Kidney (tissue), 14 donors: ENCODE measurements around the gene GATA2. TPM values are rescaled to one million over a fixed set of nuclear protein-coding genes. Genes with fewer than 3 reads are reported as not detected.

Experiments used
- DNase-seq, 5 donors: peaks; one replicate each; pipeline ENCODE4 v3.0.0-alpha.2; 2013 to 2020
- FAIRE-seq: peaks from 2 replicates; lab custom pipeline; 2012; peaks lifted over from hg19 to GRCh38; lab: Jason Lieb, UNC
- H3K27ac ChIP-seq, 2 donors: one replicate each; pipeline ENCODE4 v1.7.0; 2013; ENCODE audit warnings: low read depth in 2 of 2, low read length in 2 of 2, inconsistent platforms in 1 of 2
- H3K27me3 ChIP-seq: one replicate; pipeline ENCODE4 v1.7.1; 2013; ENCODE audit warnings: low read length, inconsistent platforms; ENCODE audit not compliant: control insufficient read depth, insufficient read depth
- H3K36me3 ChIP-seq, 3 donors: one replicate each; pipeline versions ENCODE4 v1.7.0 to v1.7.1; 2013; ENCODE audit warnings: low read length in 3 of 3, control low read depth in 1 of 3, inconsistent platforms in 1 of 3; ENCODE audit not compliant: insufficient read depth in 3 of 3, control insufficient read depth in 2 of 3
- H3K4me1 ChIP-seq, 3 donors: one replicate each; pipeline versions ENCODE4 v1.7.0 to v1.7.1; 2013; ENCODE audit warnings: low read length in 3 of 3, inconsistent platforms in 1 of 3, low read depth in 1 of 3; ENCODE audit not compliant: control insufficient read depth in 2 of 3, insufficient read depth in 2 of 3
- H3K4me3 ChIP-seq, 3 donors: one replicate each; pipeline versions ENCODE4 v1.7.0 to v1.8.1; 2013; ENCODE audit warnings: low read length in 3 of 3, control low read depth in 1 of 3, inconsistent platforms in 1 of 3
- H3K9ac ChIP-seq, 3 donors: one replicate each; pipeline versions ENCODE4 v1.7.0 to v1.7.1; 2013; ENCODE audit warnings: low read length in 3 of 3, control low read depth in 1 of 3, inconsistent platforms in 1 of 3
- H3K9me3 ChIP-seq, 3 donors: one replicate each; pipeline versions ENCODE4 v1.7.0 to v1.7.1; 2013; ENCODE audit warnings: low read length in 3 of 3, control low read depth in 1 of 3, inconsistent platforms in 1 of 3; ENCODE audit not compliant: control insufficient read depth in 2 of 3, insufficient read depth in 1 of 3
- intact Hi-C: fragments of 100-400 bp; cut with DNase I; formaldehyde crosslinking; loops from one replicate; pipeline ENCODE4 v1.11.1; 2022
- polyA plus RNA-seq: library from polyadenylated mRNA; stranded (reverse); fragments of 350-450 nt; fragmentation: Illumina TruSeq; extraction: RNeasy Lipid Tissue Mini Kit (QIAGEN cat#74804); gene quantifications from one replicate; pipeline ENCODE4 v1.2.3, GENCODE V29; 2014; ENCODE audit warnings: low read depth, low replicate concordance; ENCODE audit not compliant: insufficient read depth
- total RNA-seq: library from RNA; stranded (reverse); fragmentation: NEBNext Ultra II Directional; extraction: Animal tissue kit (Norgen Biotek cat#: 25700); gene quantifications from one replicate; pipeline ENCODE4 v1.2.1, GENCODE V29; 2021
- TF ChIP-seq, protein P1 (sequence below): IDR thresholded peaks from 3 replicates; pipeline ENCODE4 v1.5.1; 2012; ENCODE audit warnings: mild to moderate bottlenecking, moderate library complexity, borderline replicate concordance; ENCODE audit not compliant: insufficient read depth; ENCODE audit errors: extremely low read depth
- donor health status: control.
- donor health status: control.
- donor health status: control.
- donor health status: control.
- donor health status: control.
- donor health status: DM: yes; HTN: yes; CAD: no.
- donor health status: Normal renal cell carcinoma (clear cell type).

The GATA2 gene
- total and polyA plus RNA-seq, 2 donors from 2014 or later: 22.9 to 31.4 TPM

DNA sequence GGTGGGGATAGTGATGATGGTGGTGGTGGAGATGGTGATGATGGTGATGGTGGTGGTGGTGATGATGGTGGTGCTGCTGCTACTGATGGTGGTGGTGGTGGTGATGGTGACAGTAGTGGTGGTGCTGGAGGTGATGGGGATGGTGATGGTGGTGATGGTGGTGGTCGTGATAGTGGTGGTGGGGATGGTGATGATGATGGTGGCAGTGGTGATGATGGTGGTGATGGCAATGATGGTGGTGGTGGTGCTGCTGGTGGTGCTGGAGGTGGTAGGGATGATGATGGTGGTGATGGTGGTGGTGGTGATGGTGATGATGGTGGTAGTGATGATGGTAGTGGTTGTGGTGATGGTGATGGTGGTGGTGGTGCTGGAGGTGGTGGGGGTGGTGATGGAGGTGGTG is 47.6 kb downstream of the GATA2 start:
- FAIRE-seq (no peak), DNase-seq (no peak)
- Histone ChIP-seq H3K9ac (no peak overlapping the region), H3K9me3 (no peaks in the 10 kb centered on the region), H3K36me3 (no peaks in the 10 kb centered on the region), H3K4me1 (no peaks in the 10 kb centered on the region), H3K4me3 (no peak overlapping the region), H3K27ac (no peak overlapping the region), H3K27me3 (no peaks in the 10 kb centered on the region)
- TF ChIP-seq, protein P1, sequence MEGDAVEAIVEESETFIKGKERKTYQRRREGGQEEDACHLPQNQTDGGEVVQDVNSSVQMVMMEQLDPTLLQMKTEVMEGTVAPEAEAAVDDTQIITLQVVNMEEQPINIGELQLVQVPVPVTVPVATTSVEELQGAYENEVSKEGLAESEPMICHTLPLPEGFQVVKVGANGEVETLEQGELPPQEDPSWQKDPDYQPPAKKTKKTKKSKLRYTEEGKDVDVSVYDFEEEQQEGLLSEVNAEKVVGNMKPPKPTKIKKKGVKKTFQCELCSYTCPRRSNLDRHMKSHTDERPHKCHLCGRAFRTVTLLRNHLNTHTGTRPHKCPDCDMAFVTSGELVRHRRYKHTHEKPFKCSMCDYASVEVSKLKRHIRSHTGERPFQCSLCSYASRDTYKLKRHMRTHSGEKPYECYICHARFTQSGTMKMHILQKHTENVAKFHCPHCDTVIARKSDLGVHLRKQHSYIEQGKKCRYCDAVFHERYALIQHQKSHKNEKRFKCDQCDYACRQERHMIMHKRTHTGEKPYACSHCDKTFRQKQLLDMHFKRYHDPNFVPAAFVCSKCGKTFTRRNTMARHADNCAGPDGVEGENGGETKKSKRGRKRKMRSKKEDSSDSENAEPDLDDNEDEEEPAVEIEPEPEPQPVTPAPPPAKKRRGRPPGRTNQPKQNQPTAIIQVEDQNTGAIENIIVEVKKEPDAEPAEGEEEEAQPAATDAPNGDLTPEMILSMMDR: no peak
- intact Hi-C loops: no loop called here

DNA sequence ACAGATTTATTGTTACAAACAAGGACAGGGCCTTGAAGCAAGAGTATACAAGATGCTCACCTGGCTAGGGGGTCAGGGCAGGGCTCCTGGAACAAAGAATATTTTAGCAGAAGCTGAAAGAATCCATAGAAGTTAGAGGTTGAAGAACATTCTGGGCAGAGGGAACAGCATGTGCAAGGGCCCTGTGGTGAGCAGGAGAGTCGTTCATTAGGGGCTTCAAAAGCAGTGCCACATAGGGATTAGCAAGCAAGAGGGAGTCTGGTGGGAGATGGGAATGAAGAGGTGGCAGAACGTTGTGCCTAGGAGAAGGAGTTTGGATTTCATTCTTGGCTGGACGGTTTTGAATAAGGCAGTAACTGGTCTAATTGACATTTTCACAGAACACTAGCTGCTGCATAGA is 49.2 kb downstream of the GATA2 start:
- no peak for FAIRE-seq
- intact Hi-C loops: no loop called here
- TF ChIP-seq, protein P1: no peak

DNA sequence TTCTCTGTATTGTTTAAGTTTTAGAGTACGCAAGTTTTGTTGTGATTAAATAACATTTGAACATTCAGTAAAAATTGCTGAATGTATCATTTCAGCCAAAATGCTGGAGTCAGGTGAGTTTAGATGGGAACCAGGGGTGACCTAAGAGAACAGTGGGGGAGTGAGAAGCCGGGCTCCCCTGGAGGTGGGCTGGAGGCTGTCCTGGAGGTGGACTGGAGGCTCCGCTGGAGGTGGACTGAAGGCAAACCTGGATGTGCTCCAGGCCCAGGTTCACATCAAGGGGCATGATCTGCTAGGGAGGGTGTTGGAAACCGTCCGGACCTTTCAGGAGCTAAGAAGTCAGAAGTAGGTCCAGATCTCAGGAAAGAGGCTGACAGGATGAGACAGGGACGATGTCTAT is 50.1 kb downstream of the GATA2 start:
- DNase-seq: no peak
- Histone ChIP-seq H3K27ac (no peak overlapping the region), H3K27me3 (no peaks in the 10 kb centered on the region), H3K9ac (no peak overlapping the region), H3K36me3 (no peaks in the 10 kb centered on the region), H3K4me1 (no peaks in the 10 kb centered on the region), H3K4me3 (no peak overlapping the region), H3K9me3 (no peaks in the 10 kb centered on the region)
- TF ChIP-seq, protein P1: no peak
- intact Hi-C loops: no loop called here
- no peak for FAIRE-seq

More for the DNA sequence above, 49.2 kb downstream of the GATA2 start:
- DNase-seq: no peak
- Histone ChIP-seq H3K27me3 (no peaks in the 10 kb centered on the region), H3K4me1 (no peaks in the 10 kb centered on the region), H3K9ac (no peak overlapping the region), H3K9me3 (no peaks in the 10 kb centered on the region), H3K27ac (no peak overlapping the region), H3K4me3 (no peak overlapping the region), H3K36me3 (no peaks in the 10 kb centered on the region)

DNA sequence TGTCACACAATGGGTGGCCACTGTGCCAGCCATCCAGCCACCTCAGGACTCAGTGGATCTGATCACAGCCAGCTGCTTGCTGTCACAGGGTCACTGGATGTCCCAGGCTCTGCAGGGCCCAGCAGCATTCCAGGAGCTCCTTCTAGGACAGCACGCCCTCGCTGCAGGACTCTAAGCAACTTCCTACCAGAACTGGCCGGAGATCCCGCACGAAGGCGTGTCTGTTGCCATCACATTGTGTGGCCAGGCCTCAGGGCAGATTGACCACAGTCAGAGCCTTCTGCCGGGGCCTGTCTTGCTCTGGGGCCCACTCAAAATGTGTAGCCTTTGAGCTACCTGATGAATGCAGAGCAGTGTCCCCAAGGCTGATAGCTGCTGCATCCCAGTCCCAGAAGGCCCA is 50.9 kb downstream of the GATA2 start:
- Histone ChIP-seq H3K27ac (no peak overlapping the region), H3K36me3 (no peaks in the 10 kb centered on the region), H3K9ac (no peak overlapping the region), H3K27me3 (no peaks in the 10 kb centered on the region), H3K4me3 (no peak overlapping the region), H3K4me1 (no peaks in the 10 kb centered on the region), H3K9me3 (no peaks in the 10 kb centered on the region)
- DNase-seq (no peak), FAIRE-seq (no peak)
- intact Hi-C loops: no loop called here
- TF ChIP-seq, protein P1: no peak
